Mesenchymal stem cell (in vitro differentiated cells and primary cell): ENCODE data around the gene IRF2.

Source experiments
- DNase-seq: peaks from one replicate; pipeline ENCODE4 v3.0.0-alpha.2; 2013
- H2AFZ ChIP-seq: one replicate; pipeline ENCODE4 v1.6.1; 2013; ENCODE audit warnings: low read depth, mild to moderate bottlenecking, control low read depth, inconsistent platforms, low read length, moderate library complexity
- H2AK5ac ChIP-seq: 2 replicates; pipeline ENCODE4 v1.6.1; 2013; ENCODE audit warnings: low read length, moderate library complexity, mild to moderate bottlenecking, inconsistent platforms; ENCODE audit not compliant: severe bottlenecking
- H2BK120ac ChIP-seq: one replicate; pipeline ENCODE4 v1.6.1; 2013; ENCODE audit warnings: low read depth, mild to moderate bottlenecking, inconsistent platforms, low read length, moderate library complexity
- H2BK12ac ChIP-seq, 2 experiments: one replicate each; pipeline ENCODE4 v1.6.1; 2013; ENCODE audit warnings: inconsistent platforms in 2 of 2, low read length in 2 of 2, mild to moderate bottlenecking in 2 of 2, moderate library complexity in 2 of 2, control low read depth in 1 of 2
- H2BK15ac ChIP-seq: one replicate; pipeline ENCODE4 v1.6.1; 2013; ENCODE audit warnings: mild to moderate bottlenecking, low read depth, inconsistent platforms; ENCODE audit not compliant: poor library complexity, severe bottlenecking
- H2BK5ac ChIP-seq: 2 replicates; pipeline ENCODE4 v1.6.1; 2013; ENCODE audit warnings: low read depth, mild to moderate bottlenecking, low read length, control low read depth, inconsistent platforms; ENCODE audit not compliant: poor library complexity, severe bottlenecking
- H3K14ac ChIP-seq, 2 experiments: one replicate each; pipeline ENCODE4 v1.6.1; 2013; ENCODE audit warnings: inconsistent platforms in 2 of 2, low read length in 2 of 2, control low read depth in 1 of 2, mild to moderate bottlenecking in 1 of 2, moderate library complexity in 1 of 2
- H3K18ac ChIP-seq, 2 experiments: one replicate each; pipeline ENCODE4 v1.6.1; 2013; ENCODE audit warnings: inconsistent platforms in 2 of 2, low read length in 2 of 2, control low read depth in 1 of 2, low read depth in 1 of 2, mild to moderate bottlenecking in 1 of 2
- H3K23ac ChIP-seq, 2 experiments: one replicate each; pipeline ENCODE4 v1.6.1; 2013; ENCODE audit warnings: inconsistent platforms in 2 of 2, low read length in 2 of 2, mild to moderate bottlenecking in 2 of 2, moderate library complexity in 2 of 2, control low read depth in 1 of 2
- H3K27ac ChIP-seq: 2 replicates; pipeline ENCODE4 v1.5.1; 2013; ENCODE audit warnings: mild to moderate bottlenecking, moderate library complexity, low read length, control low read depth, inconsistent platforms; ENCODE audit not compliant: poor library complexity, severe bottlenecking
- H3K27me3 ChIP-seq, 2 experiments: 2 replicates each; pipeline versions ENCODE4 v1.6.1 to v1.7.0; 2013; ENCODE audit warnings: low read length in 2 of 2, mild to moderate bottlenecking in 2 of 2, moderate library complexity in 2 of 2, control low read depth in 1 of 2, inconsistent platforms in 1 of 2; ENCODE audit not compliant: control insufficient read depth in 1 of 2, insufficient read depth in 1 of 2
- H3K36me3 ChIP-seq, 2 experiments: 2 replicates each; pipeline versions ENCODE4 v1.6.1 to v1.7.0; 2013; ENCODE audit warnings: low read length in 2 of 2, control low read depth in 1 of 2, inconsistent platforms in 1 of 2, low read depth in 1 of 2, mild to moderate bottlenecking in 1 of 2; ENCODE audit not compliant: insufficient read depth in 2 of 2, control insufficient read depth in 1 of 2
- H3K4ac ChIP-seq, 2 experiments: one replicate each; pipeline ENCODE4 v1.6.1; 2013; ENCODE audit warnings: inconsistent platforms in 2 of 2, low read length in 2 of 2, mild to moderate bottlenecking in 2 of 2, moderate library complexity in 2 of 2, control low read depth in 1 of 2, low read depth in 1 of 2
- H3K4me1 ChIP-seq: 2 replicates; pipeline ENCODE4 v1.6.1; 2013; ENCODE audit warnings: low read depth, low read length, control low read depth; ENCODE audit not compliant: control insufficient read depth, insufficient read depth
- H3K4me2 ChIP-seq: 2 replicates; pipeline ENCODE4 v1.6.1; 2013; ENCODE audit warnings: low read length, mild to moderate bottlenecking, inconsistent platforms; ENCODE audit not compliant: poor library complexity, severe bottlenecking
- H3K4me3 ChIP-seq, 2 experiments: 2 replicates each; pipeline versions ENCODE4 v1.5.1 to v1.7.0; 2013; ENCODE audit warnings: low read length in 2 of 2, mild to moderate bottlenecking in 2 of 2, control low read depth in 1 of 2, low read depth in 1 of 2; ENCODE audit not compliant: insufficient read depth in 1 of 2
- H3K79me1 ChIP-seq: replicated peaks from 2 replicates; pipeline ENCODE4 v1.6.1; 2013; ENCODE audit warnings: mild to moderate bottlenecking, control low read depth, low read length, inconsistent platforms; ENCODE audit not compliant: poor library complexity, severe bottlenecking
- H3K9ac ChIP-seq: 2 replicates; pipeline ENCODE4 v1.7.0; 2013; ENCODE audit warnings: mild to moderate bottlenecking, low read length, moderate library complexity
- H3K9me3 ChIP-seq: 2 replicates; pipeline ENCODE4 v1.7.0; 2013; ENCODE audit warnings: mild to moderate bottlenecking, low read length; ENCODE audit not compliant: control insufficient read depth
- H4K8ac ChIP-seq: one replicate; pipeline ENCODE4 v1.6.1; 2013; ENCODE audit warnings: inconsistent platforms, mild to moderate bottlenecking, low read length, moderate library complexity
- H4K91ac ChIP-seq: one replicate; pipeline ENCODE4 v1.6.1; 2013; ENCODE audit warnings: mild to moderate bottlenecking, low read length, inconsistent platforms
- WGBS: methylation state at CpG from one replicate; pipeline ENCODE4 v1.1.7; 2013; ENCODE audit warnings: mixed read lengths; 5-methylcytosine and 5-hydroxymethylcytosine counted together

The IRF2 gene

GRCh38 chr4:184460499-184461285 lies 13.7 kb downstream of the IRF2 start:
- no peak overlapping the region for H3K23ac ChIP-seq
- H2AK5ac ChIP-seq, result no peak overlapping the region
- H3K27ac ChIP-seq, result no peak overlapping the region
- H3K4me2 ChIP-seq, result no peak overlapping the region
- peaks cover 43% of the 10 kb centered on the region for H3K79me1 ChIP-seq
- H2BK15ac ChIP-seq, result no peak overlapping the region
- peak overlapping the region; percentile 7 for H3K9ac ChIP-seq
- no peaks in the 10 kb centered on the region for H3K27me3 ChIP-seq
- no peak overlapping the region for H4K91ac ChIP-seq
- no peak overlapping the region for H3K18ac ChIP-seq
- no peak overlapping the region for H3K4ac ChIP-seq
- peaks cover 15 to 16% of the 10 kb centered on the region in 2 experiments for H3K36me3 ChIP-seq
- peaks cover 4% of the 10 kb centered on the region for H3K4me1 ChIP-seq
- H2AFZ ChIP-seq, result no peak overlapping the region
- no peak overlapping the region for H2BK120ac ChIP-seq
- H2BK12ac ChIP-seq, result no peak overlapping the region
- no peak for DNase-seq
- H3K4me3 ChIP-seq, result no peak overlapping the region
- no peaks in the 10 kb centered on the region for H3K9me3 ChIP-seq
- H2BK5ac ChIP-seq, result no peak overlapping the region
- H4K8ac ChIP-seq, result no peak overlapping the region
- no peak overlapping the region for H3K14ac ChIP-seq
- WGBS, result 89% methylated on average over 10 of the region's 13 CpGs

GRCh38 chr4:184459413-184459812 lies 14.9 kb downstream of the IRF2 start:
- Histone ChIP-seq H2BK12ac (no peak overlapping the region), H4K8ac (no peak overlapping the region), H3K4me3 (no peak overlapping the region), H3K27me3 (no peaks in the 10 kb centered on the region), H3K79me1 (peaks cover 39% of the 10 kb centered on the region), H3K4ac (no peak overlapping the region), H3K9ac (peak overlapping the region; percentile 33), H2AK5ac (no peak overlapping the region), H3K27ac (no peak overlapping the region), H2BK5ac (no peak overlapping the region), H3K36me3 (peaks cover 6 to 15% of the 10 kb centered on the region in 2 experiments), H3K4me1 (peaks cover 3% of the 10 kb centered on the region), H2BK120ac (no peak overlapping the region), H4K91ac (no peak overlapping the region), H2BK15ac (no peak overlapping the region), H3K23ac (no peak overlapping the region), H3K14ac (no peak overlapping the region), H3K18ac (no peak overlapping the region), H3K9me3 (no peaks in the 10 kb centered on the region), H2AFZ (no peak overlapping the region), H3K4me2 (no peak overlapping the region)
- DNase-seq, result peak; percentile 62
- WGBS, result 90% methylated on average over 1 of the region's 3 CpGs

- H3K18ac ChIP-seq, result no peak overlapping the region
- no peak overlapping the region for H4K8ac ChIP-seq
- no peak overlapping the region for H3K9ac ChIP-seq
- no peak overlapping the region for H3K14ac ChIP-seq
- no peak overlapping the region for H3K23ac ChIP-seq
- no peaks in the 10 kb centered on the region for H3K27me3 ChIP-seq
- H3K4me2 ChIP-seq, result no peak overlapping the region
- H2AK5ac ChIP-seq, result no peak overlapping the region
- DNase-seq, result no peak
- no peak overlapping the region for H2BK12ac ChIP-seq
- no peak overlapping the region for H3K27ac ChIP-seq
- H3K79me1 ChIP-seq, result peaks cover 37% of the 10 kb centered on the region
- H3K4me1 ChIP-seq, result peaks cover 7% of the 10 kb centered on the region
- H2BK15ac ChIP-seq, result no peak overlapping the region
- H3K4ac ChIP-seq, result peak overlapping the region in 1 of 2 experiments; percentile 20
- no peak overlapping the region for H2BK120ac ChIP-seq
- 89% methylated on average over 9 of the region's 11 CpGs for WGBS
- H4K91ac ChIP-seq, result no peak overlapping the region
- H3K36me3 ChIP-seq, result peaks cover 0 to 15% of the 10 kb centered on the region in 2 experiments
- no peaks in the 10 kb centered on the region for H3K9me3 ChIP-seq
- no peak overlapping the region for H2BK5ac ChIP-seq
- no peak overlapping the region for H3K4me3 ChIP-seq
- H2AFZ ChIP-seq, result no peak overlapping the region
Observed at GRCh38 chr4:184457535-184458249, 16.7 kb downstream of the IRF2 start.

GRCh38 chr4:184456337-184456736 lies 18.0 kb downstream of the IRF2 start:
- peaks cover 5 to 20% of the 10 kb centered on the region in 2 experiments for H3K36me3 ChIP-seq
- H2BK120ac ChIP-seq, result no peak overlapping the region
- H3K4me1 ChIP-seq, result peaks cover 9% of the 10 kb centered on the region
- H3K27ac ChIP-seq, result no peak overlapping the region
- no peak for DNase-seq
- H4K8ac ChIP-seq, result no peak overlapping the region
- H2BK15ac ChIP-seq, result peak overlapping the region; percentile 60
- no peak overlapping the region for H3K4me3 ChIP-seq
- H3K14ac ChIP-seq, result no peak overlapping the region
- H3K79me1 ChIP-seq, result peaks cover 42% of the 10 kb centered on the region
- no peaks in the 10 kb centered on the region for H3K27me3 ChIP-seq
- H3K4me2 ChIP-seq, result no peak overlapping the region
- no peak overlapping the region for H3K18ac ChIP-seq
- H3K23ac ChIP-seq, result no peak overlapping the region
- H2AFZ ChIP-seq, result no peak overlapping the region
- H3K9me3 ChIP-seq, result no peaks in the 10 kb centered on the region
- H2BK12ac ChIP-seq, result no peak overlapping the region
- WGBS, result 98% methylated on average over 26 of the region's 26 CpGs
- peak overlapping the region; percentile 11 for H4K91ac ChIP-seq
- H3K9ac ChIP-seq, result no peak overlapping the region
- H2BK5ac ChIP-seq, result no peak overlapping the region
- no peak overlapping the region for H3K4ac ChIP-seq
- no peak overlapping the region for H2AK5ac ChIP-seq
